OCI-LY1 (cell line): ENCODE measurements around the gene NEK2.

Experiments used
- H2AFZ ChIP-seq: fragments of 200-600 bp; sonication (generic), shearing (Covaris generic); 2 replicates; pipeline ENCODE4 v1.6.0; 2014; ENCODE audit warnings: antibody characterized with exemption, mild to moderate bottlenecking, low read length
- H3F3A ChIP-seq: fragments of 200-600 bp; sonication (generic), shearing (Covaris generic); 2 replicates; pipeline ENCODE4 v1.6.0; 2014; ENCODE audit warnings: mild to moderate bottlenecking, antibody characterized with exemption, low read length, moderate library complexity; ENCODE audit not compliant: insufficient read depth
- H3K27ac ChIP-seq: fragments of 200-600 bp; sonication (generic); 2 replicates; pipeline ENCODE4 v1.5.1; 2014; ENCODE audit warnings: low read length, mixed run types, mild to moderate bottlenecking, low read depth; ENCODE audit not compliant: poor library complexity, severe bottlenecking
- H3K27me3 ChIP-seq: fragments of 200-600 bp; sonication (generic); 2 replicates; pipeline ENCODE4 v1.6.0; 2014; ENCODE audit warnings: antibody characterized with exemption, mild to moderate bottlenecking, low read length, moderate library complexity; ENCODE audit not compliant: insufficient read depth
- H3K36me3 ChIP-seq: fragments of 200-600 bp; sonication (generic); 2 replicates; pipeline ENCODE4 v1.6.1; 2014; ENCODE audit warnings: mild to moderate bottlenecking, antibody characterized with exemption, low read length, moderate library complexity, mixed read lengths; ENCODE audit not compliant: insufficient read depth
- H3K4me1 ChIP-seq: fragments of 200-600 bp; sonication (generic); 2 replicates; pipeline ENCODE4 v1.5.1; 2014; ENCODE audit warnings: mild to moderate bottlenecking, low read length, moderate library complexity; ENCODE audit not compliant: insufficient read depth, severe bottlenecking
- H3K4me2 ChIP-seq: fragments of 200-600 bp; sonication (generic), shearing (Covaris generic); 2 replicates; pipeline ENCODE4 v1.6.1; 2014; ENCODE audit warnings: low read length
- H3K4me3 ChIP-seq: fragments of 200-600 bp; sonication (generic); 2 replicates; pipeline ENCODE4 v1.5.1; 2014; ENCODE audit warnings: low read length, low read depth, mild to moderate bottlenecking, mixed read lengths; ENCODE audit not compliant: poor library complexity, severe bottlenecking
- H3K79me2 ChIP-seq: fragments of 200-600 bp; shearing (Covaris generic); 2 replicates; pipeline ENCODE4 v1.6.1; 2016; ENCODE audit warnings: mixed run types, low read length, mixed read lengths; ENCODE audit not compliant: insufficient read depth
- H3K9ac ChIP-seq: fragments of 200-600 bp; sonication (generic), shearing (Covaris generic); 2 replicates; pipeline ENCODE4 v1.6.1; 2014; ENCODE audit warnings: mild to moderate bottlenecking, low read length, mixed read lengths
- H3K9me2 ChIP-seq: fragments of 200-600 bp; sonication (generic), shearing (Covaris generic); 2 replicates; pipeline ENCODE4 v1.6.1; 2014; ENCODE audit warnings: low read depth, mild to moderate bottlenecking, low read length, mixed read lengths
- H3K9me3 ChIP-seq: fragments of 200-600 bp; shearing (Covaris generic); 2 replicates; pipeline ENCODE4 v1.6.1; 2014; ENCODE audit warnings: low read length, mixed read lengths
- H4K20me1 ChIP-seq: fragments of 200-600 bp; sonication (generic), shearing (Covaris generic); 2 replicates; pipeline ENCODE4 v1.6.0; 2016; ENCODE audit warnings: mild to moderate bottlenecking, low read length; ENCODE audit not compliant: insufficient read depth
- EZH2 ChIP-seq: fragments of 200-600 bp; sonication (generic), shearing (Covaris generic); IDR thresholded peaks from 2 replicates; pipeline ENCODE4 v1.8.0; 2017; ENCODE audit warnings: borderline replicate concordance, mixed run types, mild to moderate bottlenecking, antibody characterized with exemption, low read length, moderate library complexity, mixed read lengths
- TF ChIP-seq, protein P1 (sequence below): fragments of 200-600 bp; sonication (generic), shearing (Covaris generic); IDR thresholded peaks from 2 replicates; pipeline ENCODE4 v1.5.1; 2017; ENCODE audit warnings: mild to moderate bottlenecking, antibody characterized with exemption, low read length, moderate library complexity, mixed read lengths

The NEK2 gene

DNA sequence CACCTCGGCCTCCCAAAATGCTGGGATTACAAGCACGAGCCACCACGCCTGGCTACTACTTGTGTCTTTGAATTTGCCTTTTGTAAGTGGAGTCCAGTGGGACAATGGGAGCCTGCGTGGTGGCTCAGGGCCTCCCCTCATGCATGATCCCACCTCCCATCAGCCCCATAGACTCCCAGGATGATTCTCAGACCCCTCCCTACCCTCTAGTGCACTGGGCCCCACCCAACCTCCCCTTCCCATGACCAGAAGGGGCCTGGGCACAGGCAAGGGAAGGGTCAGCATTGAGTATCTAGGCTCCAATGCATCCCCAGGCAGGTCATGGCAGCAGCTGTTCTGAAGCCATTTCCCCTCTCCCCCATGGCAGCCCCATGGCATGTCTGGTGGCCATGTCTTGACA is 18.7 kb downstream of the NEK2 start:
- Histone ChIP-seq H3K9me3 (no peaks in the 10 kb centered on the region), H3K9me2 (no peaks in the 10 kb centered on the region), H3K36me3 (no peaks in the 10 kb centered on the region), H4K20me1 (no peaks in the 10 kb centered on the region), H3K4me3 (no peak overlapping the region), H3K9ac (no peak overlapping the region), H3K4me2 (no peak overlapping the region), H3K4me1 (no peaks in the 10 kb centered on the region), H3K27ac (no peak overlapping the region), H3F3A (no peaks in the 10 kb centered on the region), H3K27me3 (no peaks in the 10 kb centered on the region), H3K79me2 (no peaks in the 10 kb centered on the region), H2AFZ (no peak overlapping the region)
- TF ChIP-seq, protein P1, sequence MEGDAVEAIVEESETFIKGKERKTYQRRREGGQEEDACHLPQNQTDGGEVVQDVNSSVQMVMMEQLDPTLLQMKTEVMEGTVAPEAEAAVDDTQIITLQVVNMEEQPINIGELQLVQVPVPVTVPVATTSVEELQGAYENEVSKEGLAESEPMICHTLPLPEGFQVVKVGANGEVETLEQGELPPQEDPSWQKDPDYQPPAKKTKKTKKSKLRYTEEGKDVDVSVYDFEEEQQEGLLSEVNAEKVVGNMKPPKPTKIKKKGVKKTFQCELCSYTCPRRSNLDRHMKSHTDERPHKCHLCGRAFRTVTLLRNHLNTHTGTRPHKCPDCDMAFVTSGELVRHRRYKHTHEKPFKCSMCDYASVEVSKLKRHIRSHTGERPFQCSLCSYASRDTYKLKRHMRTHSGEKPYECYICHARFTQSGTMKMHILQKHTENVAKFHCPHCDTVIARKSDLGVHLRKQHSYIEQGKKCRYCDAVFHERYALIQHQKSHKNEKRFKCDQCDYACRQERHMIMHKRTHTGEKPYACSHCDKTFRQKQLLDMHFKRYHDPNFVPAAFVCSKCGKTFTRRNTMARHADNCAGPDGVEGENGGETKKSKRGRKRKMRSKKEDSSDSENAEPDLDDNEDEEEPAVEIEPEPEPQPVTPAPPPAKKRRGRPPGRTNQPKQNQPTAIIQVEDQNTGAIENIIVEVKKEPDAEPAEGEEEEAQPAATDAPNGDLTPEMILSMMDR, result no peak
- no peak for TF ChIP-seq EZH2

DNA sequence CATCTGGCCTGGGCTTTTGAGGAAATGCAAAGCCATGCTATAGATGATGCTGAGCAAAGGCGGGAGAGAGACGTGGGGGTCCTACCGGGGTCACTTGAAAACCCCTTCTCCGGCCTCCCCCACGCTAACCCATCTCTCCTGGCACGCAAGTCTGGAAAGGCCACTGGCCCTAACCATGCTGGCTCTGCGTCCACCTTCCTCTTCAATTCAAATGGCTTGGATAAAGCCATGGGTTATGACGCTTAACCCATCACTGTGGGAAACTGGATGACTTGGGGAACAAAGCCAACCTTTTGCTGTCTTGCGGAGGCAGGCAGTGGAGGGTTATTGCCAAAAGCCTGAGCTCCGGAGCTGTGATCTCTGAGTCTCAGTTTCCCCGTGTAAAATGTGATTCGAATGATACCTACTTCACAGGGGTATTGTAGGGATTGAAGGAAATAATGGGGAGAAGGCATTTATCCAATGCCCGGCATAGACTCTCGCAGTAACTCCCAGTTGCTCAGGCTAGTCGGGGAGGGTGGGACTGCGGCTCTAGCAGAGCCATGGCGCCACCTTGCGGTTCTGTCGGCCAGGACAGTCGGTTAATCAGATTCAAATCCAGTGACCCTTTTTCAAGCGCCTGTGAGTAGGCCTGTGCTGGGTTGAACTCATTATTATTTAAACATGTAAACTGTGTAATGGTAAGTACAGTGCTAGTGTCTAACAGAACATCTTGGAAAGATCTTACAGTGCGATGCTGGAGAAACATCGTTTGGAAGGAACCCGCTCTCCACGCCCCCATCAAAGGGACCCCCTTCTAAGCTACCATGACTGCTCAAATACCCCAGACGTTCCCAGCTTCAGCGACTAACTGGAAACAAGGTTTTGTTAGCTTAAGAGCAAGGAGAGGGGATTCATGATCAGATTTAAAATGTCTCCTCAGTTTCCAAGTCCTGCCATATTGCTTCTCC is 20.3 kb downstream of the NEK2 start:
- no peaks in the 10 kb centered on the region for H3K79me2 ChIP-seq
- no peak overlapping the region for H2AFZ ChIP-seq
- no peak overlapping the region for H3K4me2 ChIP-seq
- no peaks in the 10 kb centered on the region for H3K4me1 ChIP-seq
- H3K9me3 ChIP-seq, result no peaks in the 10 kb centered on the region
- H3K9ac ChIP-seq, result no peak overlapping the region
- TF ChIP-seq EZH2, result no peak
- TF ChIP-seq, protein P1, result peak; percentile 88
- no peaks in the 10 kb centered on the region for H3K9me2 ChIP-seq
- H3K4me3 ChIP-seq, result no peak overlapping the region
- no peaks in the 10 kb centered on the region for H4K20me1 ChIP-seq
- H3K27ac ChIP-seq, result no peak overlapping the region
- H3K27me3 ChIP-seq, result no peaks in the 10 kb centered on the region
- no peaks in the 10 kb centered on the region for H3F3A ChIP-seq
- H3K36me3 ChIP-seq, result no peaks in the 10 kb centered on the region

DNA sequence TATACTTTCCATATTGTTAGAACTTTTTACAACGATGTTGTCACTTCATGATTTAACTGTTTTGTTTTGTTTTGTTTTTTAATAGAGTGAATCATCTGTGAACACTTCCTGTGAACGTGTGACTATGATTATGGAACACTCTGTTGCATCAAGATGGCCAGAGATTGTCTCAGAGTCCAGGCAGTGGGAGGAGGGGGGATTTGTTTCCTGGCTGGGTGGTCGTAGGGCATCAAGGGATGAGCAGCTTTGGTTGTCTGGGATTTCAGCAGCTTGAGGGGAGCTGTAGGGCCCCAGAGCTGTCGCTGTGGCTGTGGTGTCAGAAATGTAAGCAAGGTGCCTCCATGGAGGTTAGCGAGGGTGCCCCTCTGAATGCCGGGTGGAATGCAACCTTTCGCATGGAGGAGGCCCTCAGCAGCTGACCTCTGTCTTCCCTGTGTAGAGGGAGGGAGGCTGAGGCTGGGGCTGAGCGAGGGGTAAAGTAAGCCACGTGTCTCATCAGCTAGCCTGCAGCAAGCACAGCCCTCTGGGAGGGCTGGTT is 21.4 kb downstream of the NEK2 start:
- Histone ChIP-seq H3K9me2 (no peaks in the 10 kb centered on the region), H3K4me1 (no peaks in the 10 kb centered on the region), H3K27ac (no peak overlapping the region), H3K9me3 (no peaks in the 10 kb centered on the region), H3K79me2 (no peaks in the 10 kb centered on the region), H3K4me2 (no peak overlapping the region), H3K27me3 (no peaks in the 10 kb centered on the region), H2AFZ (no peak overlapping the region), H3F3A (no peaks in the 10 kb centered on the region), H3K4me3 (no peak overlapping the region), H3K36me3 (no peaks in the 10 kb centered on the region), H3K9ac (no peak overlapping the region), H4K20me1 (no peaks in the 10 kb centered on the region)
- TF ChIP-seq EZH2, result no peak
- TF ChIP-seq, protein P1, result no peak
